ENCODE data around the gene DUOXA2.

DUOXA2 gene

DNA sequence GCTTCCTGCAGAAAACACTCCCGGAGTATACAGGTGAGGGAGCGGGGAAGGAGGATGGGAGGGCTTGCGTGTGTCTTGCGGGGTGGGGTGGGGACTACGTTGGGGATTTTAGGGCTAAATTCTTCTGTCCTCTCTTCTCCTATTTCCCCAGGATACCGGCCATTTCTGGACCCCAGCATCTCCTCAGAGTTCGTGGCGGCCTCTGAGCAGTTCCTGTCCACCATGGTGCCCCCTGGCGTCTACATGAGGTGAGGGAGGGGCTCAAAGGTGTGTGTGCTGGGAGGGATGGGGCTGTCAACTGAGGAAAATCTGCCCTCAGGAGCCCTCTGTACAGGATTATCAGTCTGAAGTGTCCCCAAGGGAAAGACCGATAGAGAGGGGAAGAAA is 22.2 kb downstream of the DUOXA2 start:
- DNase-seq (ENCODE audit: low read depth), result no peak

DNA sequence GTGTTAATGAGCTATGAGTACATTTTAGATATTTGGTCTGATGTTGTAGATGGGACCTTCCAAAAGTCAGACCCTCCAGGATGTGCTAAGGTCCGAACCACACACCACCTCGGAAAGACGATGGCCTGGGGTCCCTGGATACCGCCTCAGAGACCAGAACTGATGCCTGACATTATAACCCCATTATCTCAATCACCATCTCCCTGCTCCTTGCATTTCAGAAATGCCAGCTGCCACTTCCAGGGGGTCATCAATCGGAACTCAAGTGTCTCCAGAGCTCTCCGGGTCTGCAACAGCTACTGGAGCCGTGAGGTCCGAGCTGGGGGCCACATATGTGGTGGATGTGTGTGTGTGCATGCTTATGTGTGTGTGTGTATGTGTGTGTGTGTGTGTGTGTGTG is 23.6 kb downstream of the DUOXA2 start:
- DNase-seq (ENCODE audit: low read depth), result no peak

DNA sequence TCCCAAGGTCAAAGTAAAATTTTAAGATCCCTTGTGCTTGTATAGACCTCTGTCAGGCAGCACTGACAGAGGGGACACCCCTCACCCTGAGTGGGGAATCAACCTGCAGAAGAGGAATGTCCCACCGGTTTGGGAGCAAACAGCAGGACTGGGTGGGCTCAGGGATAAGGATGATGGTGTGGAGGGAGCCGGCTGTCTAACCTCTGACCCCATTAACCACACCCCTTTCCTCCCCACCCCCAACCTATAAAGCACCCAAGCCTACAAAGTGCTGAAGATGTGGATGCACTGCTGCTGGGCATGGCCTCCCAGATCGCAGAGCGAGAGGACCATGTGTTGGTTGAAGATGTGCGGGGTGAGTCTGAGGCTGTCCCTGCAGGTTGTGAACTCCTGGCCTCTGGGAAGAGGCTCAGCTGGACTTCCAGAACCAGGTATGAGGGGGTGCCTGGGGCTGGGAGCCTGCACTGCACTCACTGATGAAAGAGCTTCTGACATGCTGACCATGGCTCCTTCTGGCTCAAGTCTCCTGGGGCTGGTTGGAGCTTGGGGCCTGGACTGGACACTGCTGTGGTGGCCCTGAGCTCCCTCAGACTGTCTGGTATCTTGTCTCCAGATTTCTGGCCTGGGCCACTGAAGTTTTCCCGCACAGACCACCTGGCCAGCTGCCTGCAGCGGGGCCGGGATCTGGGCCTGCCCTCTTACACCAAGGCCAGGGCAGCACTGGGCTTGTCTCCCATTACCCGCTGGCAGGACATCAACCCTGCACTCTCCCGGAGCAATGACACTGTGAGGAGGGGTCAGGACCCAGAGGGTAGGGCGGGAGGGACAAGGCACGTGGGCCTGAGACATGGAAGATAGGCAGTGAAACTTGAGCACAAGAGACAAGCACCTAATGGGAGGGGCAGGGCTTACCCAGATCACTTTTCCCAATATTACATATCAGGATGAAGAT is 25.0 kb downstream of the DUOXA2 start:
- DNase-seq (ENCODE audit: low read depth), result no peak

DNA sequence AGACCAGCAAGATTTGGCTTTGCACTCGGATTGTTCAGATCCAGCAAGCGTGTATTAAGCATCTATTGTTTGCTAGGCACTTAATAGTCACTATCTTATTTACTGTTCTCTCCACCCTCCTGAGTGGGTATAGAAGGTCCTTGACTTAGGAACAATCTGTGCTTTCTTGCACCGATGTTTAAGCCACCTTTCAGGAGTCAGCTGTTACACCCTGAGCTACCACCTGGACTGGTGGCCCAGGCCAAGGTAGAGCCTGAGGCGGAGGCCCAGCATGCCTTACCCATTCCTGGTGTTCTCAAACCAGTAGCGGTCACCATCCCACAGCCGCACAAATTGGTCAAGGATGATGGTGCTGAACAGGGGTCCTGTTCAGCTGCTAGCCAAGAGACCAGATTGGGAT is 25.6 kb downstream of the DUOXA2 start:
- DNase-seq (ENCODE audit: low read depth), result no peak

DNA sequence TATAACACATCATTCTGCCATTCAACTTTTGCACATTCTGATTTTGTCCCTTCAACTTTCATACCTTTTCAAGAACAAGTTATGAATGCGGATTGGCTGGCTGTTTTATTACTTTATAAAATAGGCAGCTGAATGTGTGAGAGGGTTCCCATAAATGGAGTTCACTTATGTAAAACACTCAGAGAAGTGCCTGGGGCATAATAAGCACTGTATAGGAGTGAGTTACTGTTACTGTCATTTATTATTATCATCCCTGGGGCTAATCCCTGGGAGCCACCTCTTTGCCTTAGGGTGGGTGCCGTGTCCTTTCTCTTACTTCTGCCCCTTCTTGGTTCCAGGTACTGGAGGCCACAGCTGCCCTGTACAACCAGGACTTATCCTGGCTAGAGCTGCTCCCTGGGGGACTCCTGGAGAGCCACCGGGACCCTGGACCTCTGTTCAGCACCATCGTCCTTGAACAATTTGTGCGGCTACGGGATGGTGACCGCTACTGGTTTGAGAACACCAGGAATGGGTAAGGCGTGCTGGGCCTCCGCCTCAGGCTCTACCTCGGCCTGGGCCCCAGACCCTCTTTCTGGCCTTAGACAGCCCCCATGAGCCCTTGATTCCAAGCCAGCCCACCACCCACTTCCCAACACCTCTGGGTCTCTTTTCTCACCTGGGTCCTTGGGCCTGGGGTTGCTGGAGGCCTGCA is 26.6 kb downstream of the DUOXA2 start:
- no peak for DNase-seq (ENCODE audit: low read depth)

DNA sequence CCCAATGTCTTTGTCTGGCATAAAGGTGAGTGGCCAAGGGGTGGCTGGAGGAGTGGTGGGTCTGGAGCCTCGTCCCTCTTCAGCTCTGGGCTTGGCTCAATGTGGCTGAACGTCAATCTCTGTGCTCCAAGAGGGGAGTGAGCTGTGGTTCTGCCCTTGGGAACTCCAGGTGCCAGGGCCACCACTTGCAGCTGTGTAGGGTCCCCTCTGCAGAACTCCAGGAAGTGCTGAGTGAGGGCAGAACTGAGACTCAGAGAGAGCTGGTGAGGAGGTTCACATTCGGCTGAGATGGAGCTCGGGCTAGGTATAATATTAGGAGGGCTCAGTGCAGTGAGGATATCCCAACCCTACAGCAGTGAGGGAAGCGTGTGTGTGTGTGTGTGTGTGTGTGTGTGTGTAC is 27.3 kb downstream of the DUOXA2 start:
- DNase-seq (ENCODE audit: low read depth), result no peak

DNA sequence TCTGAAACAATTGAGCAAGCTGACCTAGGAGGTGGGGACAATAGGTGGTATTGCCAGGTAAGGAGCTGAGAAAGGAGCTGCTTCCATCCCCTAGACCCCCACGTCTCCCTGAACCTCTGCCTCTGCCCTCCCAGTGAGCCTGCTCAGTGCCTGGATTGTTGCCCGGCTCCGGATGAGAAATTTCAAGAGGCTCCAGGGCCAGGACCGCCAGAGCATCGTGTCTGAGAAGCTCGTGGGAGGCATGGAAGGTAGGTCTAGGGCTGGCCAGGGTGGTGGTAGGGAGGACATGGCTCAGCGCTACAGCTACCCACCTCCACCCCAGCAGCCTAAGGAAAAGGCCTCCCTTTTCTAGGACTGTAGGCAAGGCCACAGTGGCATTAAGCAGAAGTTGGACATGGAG is 28.9 kb downstream of the DUOXA2 start:
- DNase-seq (ENCODE audit: low read depth), result no peak

DNA sequence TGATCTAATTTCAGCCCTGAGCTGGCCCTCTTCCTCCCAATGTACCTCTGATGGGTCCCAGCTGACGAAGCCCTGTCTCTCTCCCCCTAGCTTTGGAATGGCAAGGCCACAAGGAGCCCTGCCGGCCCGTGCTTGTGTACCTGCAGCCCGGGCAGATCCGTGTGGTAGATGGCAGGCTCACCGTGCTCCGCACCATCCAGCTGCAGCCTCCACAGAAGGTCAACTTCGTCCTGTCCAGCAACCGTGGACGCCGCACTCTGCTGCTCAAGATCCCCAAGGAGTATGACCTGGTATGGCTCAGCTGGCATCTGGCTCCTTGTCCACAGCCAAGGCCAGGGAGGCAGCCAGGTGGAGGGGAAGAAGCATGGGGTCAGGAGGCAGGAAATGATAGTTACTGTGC is 29.8 kb downstream of the DUOXA2 start:
- no peak for DNase-seq (ENCODE audit: low read depth)

DNA sequence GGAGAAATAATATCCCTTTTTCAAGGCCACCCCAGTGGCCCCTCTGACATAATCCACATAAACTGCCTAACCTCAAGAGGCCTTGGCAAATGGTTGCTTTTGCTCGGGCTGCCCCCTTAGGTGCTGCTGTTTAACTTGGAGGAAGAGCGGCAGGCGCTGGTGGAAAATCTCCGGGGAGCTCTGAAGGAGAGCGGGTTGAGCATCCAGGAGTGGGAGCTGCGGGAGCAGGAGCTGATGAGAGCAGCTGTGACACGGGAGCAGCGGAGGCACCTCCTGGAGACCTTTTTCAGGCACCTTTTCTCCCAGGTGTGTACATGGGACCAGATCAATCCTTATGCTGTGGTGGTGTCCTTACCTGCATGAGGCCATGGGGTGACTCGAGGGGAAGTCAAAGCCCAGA is 30.6 kb downstream of the DUOXA2 start:
- no peak for DNase-seq (ENCODE audit: low read depth)

DNA sequence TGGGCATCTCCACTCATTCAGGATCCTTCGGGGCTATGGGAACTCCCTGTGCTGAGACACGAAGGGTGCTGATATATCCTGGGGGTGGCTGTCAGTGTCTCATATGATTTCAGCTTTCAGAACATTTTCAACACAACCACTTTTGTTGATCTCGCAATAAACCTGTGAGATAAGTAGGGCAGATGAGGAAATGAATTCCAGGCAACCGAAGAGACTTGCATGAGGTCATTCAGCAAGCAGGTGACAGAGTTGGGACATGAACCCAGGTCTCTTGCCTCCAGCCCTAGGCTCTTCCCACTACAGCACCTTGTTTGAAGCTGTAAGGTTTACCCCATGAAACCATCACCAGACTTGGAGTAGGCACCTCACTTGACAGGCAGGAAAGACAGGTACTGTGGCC is 32.3 kb downstream of the DUOXA2 start:
- no peak for DNase-seq (ENCODE audit: low read depth)

DNA sequence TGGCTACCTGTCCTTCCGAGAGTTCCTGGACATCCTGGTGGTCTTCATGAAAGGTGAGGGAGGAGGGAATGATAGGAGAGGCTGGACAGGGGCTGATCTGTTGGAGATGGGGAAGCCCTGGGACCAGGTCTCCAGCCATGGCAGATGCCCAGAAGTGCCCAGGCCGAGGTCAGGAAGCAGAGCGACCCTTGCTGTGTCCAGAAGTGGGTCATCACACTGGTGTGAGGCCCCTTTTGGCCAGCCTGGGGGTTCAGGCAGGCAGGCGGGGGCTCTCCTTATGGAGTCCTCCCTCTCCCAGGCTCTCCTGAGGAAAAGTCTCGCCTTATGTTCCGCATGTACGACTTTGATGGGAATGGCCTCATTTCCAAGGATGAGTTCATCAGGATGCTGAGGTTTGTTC is 33.5 kb downstream of the DUOXA2 start:
- no peak for DNase-seq (ENCODE audit: low read depth)

DNA sequence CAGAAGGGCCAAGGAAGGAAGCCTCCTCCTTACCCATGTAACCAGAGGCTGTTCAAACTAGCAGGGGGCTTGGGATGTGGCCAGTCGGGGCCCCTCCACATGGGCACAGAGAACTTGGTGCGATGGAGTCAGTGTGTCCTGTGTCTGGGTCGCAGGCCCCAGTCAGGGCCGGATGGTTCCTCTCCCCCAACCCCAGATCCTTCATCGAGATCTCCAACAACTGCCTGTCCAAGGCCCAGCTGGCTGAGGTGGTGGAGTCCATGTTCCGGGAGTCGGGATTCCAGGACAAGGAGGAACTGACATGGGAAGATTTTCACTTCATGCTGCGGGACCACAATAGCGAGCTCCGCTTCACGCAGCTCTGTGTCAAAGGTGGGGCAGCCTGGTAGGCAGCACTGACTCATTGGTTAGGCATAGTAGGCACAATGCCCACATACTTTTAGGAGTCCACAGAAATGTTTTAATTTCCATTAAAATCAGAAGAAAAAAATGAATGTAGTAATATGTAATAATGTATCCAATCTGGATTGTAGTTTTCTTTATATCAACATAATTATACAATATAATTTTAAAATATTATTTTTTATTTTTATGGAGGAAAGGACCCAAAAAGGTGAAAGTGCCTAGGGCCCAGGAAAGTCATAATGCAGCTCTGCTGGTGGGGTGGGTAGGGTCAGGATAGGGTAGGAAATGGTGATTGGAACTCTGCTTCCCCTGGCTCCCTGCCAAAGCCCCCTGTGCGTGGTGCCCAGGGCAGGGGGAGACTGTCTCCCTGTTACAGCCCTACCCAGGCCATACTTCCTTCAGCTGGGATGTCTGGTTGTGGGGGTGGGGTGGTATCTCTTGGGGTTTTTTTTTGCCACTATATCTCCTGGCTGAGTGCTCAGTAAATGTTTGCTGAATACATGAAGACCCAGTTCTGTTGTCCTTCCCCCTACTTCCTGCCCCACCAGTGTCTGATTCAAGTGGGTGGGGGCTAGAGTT is 34.2 kb downstream of the DUOXA2 start:
- DNase-seq (ENCODE audit: low read depth), result no peak

DNA sequence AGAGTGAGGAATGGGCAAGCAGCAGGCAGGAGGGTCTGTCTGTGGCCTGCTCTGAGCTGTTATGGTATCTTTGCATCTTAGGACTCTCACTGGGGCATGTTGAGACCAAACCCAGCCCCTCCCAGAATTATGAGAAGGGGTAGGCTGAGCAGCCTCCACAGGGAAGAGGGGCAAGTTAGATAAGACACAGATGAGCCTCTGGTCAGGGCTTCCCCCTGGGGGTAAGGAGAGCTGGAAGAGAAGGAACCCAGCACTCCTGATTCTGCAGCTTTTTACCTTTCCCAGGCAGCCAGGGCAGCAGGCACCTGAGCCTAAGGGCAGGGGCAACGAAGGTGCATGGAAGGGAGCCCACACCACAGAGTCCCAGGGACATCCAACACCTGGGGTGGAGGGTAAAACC is 34.9 kb downstream of the DUOXA2 start:
- DNase-seq (ENCODE audit: low read depth), result no peak

DNA sequence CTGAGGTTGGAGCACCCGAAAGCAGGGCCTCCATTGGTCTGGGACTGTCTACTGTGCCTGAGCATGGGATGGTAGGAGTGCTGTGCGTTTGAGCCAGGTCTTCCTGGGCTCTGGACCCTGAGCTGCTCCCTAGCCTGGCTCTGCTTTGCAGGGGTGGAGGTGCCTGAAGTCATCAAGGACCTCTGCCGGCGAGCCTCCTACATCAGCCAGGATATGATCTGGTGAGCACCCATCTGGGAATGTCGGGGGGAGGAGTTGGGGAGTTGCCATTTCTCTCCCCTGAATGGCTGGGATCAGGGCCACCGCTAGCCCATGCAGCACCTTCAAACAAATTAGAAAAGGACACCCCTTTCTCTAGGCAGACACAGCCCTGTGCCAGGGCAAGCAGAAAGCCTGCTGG is 36.4 kb downstream of the DUOXA2 start:
- DNase-seq (ENCODE audit: low read depth), result no peak

DNA sequence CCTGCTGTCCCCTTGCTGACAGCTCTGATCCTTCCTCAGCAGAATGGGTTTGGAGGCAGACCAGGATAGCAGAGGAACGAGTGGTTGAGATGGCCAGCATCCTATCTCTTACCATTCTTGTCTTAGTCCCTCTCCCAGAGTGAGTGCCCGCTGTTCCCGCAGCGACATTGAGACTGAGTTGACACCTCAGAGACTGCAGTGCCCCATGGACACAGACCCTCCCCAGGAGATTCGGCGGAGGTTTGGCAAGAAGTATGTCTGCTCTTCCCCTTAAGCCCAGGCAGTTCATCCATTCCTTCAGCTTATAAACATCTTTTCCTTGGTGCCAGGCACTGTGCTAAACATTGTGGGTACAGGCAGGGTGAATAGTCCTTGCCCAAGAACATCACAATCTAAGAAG is 36.9 kb downstream of the DUOXA2 start:
- DNase-seq (ENCODE audit: low read depth), result no peak

DNA sequence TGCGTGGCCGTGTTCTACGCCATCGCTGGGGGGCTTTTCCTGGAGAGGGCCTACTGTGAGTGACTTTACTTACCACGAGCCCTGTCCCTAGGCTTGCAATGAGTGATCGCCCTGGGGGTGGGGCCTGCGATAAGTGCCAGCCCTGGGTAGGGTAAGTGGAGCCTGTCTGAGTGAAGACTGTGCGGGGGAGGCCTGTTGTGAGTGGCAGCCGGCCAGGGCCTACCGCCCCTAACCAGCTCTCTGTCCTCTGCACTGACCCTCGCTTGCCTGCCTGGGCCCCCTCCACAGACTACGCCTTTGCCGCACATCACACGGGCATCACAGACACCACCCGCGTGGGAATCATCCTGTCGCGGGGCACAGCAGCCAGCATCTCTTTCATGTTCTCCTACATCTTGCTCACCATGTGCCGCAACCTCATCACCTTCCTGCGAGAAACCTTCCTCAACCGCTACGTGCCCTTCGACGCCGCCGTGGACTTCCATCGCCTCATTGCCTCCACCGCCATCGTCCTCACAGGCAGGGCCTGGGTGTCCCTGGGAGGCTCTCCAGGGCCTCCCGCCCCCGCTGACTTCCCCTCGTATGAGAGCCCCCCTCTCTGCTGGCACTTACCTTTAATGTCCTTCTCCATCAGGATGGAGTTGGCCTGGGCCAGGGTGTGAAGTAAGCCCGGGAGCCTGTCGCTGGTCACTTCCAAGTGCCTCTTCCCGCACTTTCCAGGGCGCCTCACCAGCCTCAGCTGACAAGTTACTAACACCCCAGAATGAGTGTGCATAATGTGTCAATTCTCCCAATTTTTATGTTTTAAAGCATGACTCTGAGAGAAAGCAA is 38.1 kb downstream of the DUOXA2 start:
- DNase-seq (ENCODE audit: low read depth), result no peak

DNA sequence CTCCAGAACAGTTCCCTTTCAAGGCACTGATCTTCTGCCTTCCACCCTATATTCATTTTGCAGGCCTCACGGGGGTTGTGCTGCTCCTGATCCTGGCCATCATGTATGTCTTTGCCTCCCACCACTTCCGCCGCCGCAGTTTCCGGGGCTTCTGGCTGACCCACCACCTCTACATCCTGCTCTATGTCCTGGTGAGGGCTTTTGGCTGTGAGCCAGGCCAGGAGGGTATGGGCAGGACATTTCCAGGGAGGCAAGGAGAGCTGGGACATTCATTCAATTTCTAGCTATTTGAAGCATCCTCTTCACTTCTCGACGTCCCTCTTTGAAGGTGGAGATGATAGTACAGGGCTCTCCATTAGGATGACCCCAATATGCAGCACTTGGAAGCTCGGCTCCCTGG is 41.6 kb downstream of the DUOXA2 start:
- DNase-seq (ENCODE audit: low read depth), result no peak

DNA sequence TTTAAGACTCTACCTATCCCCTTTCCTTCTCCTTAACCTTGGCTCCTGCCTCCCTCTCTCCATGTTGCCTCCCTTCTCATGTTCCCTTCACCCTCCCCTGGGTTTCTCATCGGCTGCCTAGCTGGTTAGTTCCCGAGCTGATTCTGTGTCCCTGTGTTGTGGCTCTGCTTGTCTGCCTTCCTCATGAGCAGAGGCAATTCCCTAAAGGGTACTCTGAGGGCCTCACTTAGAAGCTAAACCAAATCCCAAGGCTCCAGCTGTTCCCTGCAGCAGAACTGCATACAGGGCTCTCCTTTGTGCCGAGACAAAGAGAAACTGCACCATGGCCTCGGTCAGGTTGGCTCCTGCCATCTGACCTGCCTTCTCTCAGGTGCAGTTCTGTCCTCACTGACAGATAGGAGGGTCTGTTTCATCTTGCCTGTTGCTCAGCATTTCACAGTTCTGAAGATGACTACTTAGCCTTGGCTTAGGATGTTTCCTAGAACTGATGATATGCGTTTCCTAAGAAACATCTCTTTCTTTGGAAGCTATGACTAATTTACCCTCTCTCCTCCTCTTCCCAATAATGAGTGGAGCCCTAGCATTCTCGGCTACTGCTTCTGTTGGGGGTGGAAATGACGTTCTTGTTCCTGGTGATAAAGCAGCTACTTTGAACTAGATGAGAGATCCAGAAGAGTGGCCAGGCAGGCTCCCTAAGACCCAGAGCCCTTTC is 42.8 kb downstream of the DUOXA2 start:
- DNase-seq (ENCODE audit: low read depth), result no peak

DNA sequence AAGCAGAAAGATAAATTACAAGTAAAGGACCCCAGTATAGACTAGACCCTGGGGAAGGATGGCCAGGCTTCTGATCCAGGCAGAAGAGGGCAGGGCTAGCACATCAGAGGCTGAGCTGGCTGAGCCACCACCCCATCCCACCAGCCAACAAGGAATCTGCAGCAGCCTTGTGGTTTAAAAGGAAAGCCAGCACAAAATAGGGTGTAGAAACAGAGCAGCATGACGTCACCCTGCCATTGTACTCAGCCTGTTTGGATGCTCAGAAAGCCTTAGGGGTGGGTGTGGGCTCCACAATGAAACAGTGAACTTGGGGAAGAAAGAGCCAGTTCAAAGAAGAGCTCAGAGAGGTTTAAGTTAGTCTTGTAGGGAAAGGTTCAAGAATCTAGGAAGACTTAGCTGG is 43.8 kb downstream of the DUOXA2 start:
- no peak for DNase-seq (ENCODE audit: low read depth)

DNA sequence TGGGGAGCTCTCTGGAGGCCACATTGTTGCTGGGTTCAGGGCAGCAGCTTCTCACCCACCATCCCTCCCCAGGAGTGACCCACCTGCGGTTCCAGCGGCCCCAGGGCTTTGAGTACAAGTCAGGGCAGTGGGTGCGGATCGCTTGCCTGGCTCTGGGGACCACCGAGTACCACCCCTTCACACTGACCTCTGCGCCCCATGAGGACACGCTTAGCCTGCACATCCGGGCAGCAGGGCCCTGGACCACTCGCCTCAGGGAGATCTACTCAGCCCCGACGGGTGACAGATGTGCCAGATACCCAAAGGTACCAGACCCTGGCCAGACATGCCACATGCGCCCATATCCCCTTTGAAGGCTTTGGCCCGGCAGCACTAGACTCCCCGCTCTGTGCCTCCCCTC is 47.5 kb downstream of the DUOXA2 start:
- DNase-seq (ENCODE audit: low read depth), result no peak

All from T-helper 22 cell (primary cell).